ENCODE measurements around the gene PTGER4.

DNA sequence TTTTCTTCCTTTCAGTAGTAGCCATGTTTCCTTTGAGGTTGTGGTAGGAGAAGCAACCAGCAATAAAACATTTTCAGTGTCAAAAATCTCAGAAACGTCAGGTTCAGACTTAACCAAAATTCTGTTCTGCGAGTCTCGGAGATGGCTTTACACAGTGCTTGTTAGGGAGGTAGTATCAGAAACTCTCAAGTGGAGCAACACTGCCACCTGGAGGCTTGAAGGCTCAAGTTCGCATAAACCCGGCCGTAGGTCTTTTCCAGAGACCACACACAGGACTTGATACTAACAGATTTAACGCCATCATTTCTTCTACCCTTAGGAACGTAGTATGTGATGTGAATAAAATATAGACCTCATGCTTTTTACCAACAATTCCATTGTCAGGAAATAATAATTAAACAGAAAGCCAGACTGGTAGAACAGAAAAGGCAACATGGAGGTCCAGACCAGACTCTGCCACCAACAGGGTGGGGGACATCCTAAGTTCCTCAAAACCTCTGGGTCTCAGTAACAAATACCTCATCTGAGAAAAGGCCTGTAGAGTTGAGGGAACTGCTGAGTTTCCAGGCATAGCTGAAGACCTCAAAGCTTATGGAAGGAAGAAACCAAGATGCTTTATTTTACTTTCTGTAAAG, 8.5 kb downstream of the PTGER4 start:
- TF ChIP-seq, protein P1, sequence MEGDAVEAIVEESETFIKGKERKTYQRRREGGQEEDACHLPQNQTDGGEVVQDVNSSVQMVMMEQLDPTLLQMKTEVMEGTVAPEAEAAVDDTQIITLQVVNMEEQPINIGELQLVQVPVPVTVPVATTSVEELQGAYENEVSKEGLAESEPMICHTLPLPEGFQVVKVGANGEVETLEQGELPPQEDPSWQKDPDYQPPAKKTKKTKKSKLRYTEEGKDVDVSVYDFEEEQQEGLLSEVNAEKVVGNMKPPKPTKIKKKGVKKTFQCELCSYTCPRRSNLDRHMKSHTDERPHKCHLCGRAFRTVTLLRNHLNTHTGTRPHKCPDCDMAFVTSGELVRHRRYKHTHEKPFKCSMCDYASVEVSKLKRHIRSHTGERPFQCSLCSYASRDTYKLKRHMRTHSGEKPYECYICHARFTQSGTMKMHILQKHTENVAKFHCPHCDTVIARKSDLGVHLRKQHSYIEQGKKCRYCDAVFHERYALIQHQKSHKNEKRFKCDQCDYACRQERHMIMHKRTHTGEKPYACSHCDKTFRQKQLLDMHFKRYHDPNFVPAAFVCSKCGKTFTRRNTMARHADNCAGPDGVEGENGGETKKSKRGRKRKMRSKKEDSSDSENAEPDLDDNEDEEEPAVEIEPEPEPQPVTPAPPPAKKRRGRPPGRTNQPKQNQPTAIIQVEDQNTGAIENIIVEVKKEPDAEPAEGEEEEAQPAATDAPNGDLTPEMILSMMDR (conservative IDR thresholded peaks at IDR 0.05; ENCODE audit: low read length) = peak; percentile 96
- no peak for TF ChIP-seq EZH2phosphoT487 (IDR thresholded peaks at IDR 0.05; ENCODE audit: borderline replicate concordance)

Measured in Loucy (cell line).